Kidney epithelial cell (primary cell): ENCODE data around the gene GTF2E1. TPM values are rescaled to one million over a fixed set of nuclear protein-coding genes. Genes with fewer than 3 reads are reported as not detected.

Source experiments
- DNase-seq: peaks from one replicate; pipeline ENCODE4 v3.0.0-alpha.2; 2010; ENCODE audit warnings: low read depth
- H3K27me3 ChIP-seq: 2 replicates; pipeline ENCODE4 v1.6.0; 2011; ENCODE audit warnings: low read length; ENCODE audit not compliant: control insufficient read depth, insufficient read depth
- H3K36me3 ChIP-seq: 2 replicates; pipeline ENCODE4 v1.5.1; 2011; ENCODE audit warnings: low read length; ENCODE audit not compliant: control insufficient read depth, insufficient read depth
- H3K4me3 ChIP-seq: 2 replicates; pipeline ENCODE4 v1.5.1; 2011; ENCODE audit warnings: low read depth, mild to moderate bottlenecking, control low read depth, low read length
- total RNA-seq: library from RNA; depleted of rRNA; stranded (reverse); fragments of >200 nt; gene quantifications from 2 replicates; pipeline ENCODE4 v1.2.3, GENCODE V29; 2015
- TF ChIP-seq, protein P1 (sequence below): IDR thresholded peaks from 2 replicates; pipeline ENCODE4 v1.5.1; 2011; ENCODE audit warnings: mild to moderate bottlenecking, moderate library complexity, low read length, control low read depth, inconsistent platforms; ENCODE audit not compliant: insufficient read depth, poor library complexity, severe bottlenecking

GTF2E1 gene
- total RNA-seq, 1 donor from 2014 or later: 20.0 TPM

DNA sequence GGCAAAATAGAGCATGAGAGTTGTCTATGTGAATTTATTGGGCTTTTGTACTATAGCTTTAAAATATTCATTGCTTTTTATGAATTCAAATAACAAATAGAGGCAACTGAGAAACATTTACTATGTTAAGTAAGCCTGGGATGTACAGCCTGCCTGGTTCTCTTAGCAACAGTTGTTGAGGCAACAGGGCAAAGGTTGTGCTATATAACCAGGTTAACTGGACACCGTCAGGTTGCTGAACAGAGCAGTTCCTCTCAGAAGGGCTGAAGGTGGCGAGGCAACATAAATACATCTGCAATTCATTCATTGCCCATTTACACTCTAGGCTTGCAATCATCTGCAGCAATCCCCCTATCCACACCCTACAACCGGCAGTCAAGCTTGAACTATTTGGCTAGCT lies 78.2 kb downstream of the GTF2E1 start:
- TF ChIP-seq, protein P1, sequence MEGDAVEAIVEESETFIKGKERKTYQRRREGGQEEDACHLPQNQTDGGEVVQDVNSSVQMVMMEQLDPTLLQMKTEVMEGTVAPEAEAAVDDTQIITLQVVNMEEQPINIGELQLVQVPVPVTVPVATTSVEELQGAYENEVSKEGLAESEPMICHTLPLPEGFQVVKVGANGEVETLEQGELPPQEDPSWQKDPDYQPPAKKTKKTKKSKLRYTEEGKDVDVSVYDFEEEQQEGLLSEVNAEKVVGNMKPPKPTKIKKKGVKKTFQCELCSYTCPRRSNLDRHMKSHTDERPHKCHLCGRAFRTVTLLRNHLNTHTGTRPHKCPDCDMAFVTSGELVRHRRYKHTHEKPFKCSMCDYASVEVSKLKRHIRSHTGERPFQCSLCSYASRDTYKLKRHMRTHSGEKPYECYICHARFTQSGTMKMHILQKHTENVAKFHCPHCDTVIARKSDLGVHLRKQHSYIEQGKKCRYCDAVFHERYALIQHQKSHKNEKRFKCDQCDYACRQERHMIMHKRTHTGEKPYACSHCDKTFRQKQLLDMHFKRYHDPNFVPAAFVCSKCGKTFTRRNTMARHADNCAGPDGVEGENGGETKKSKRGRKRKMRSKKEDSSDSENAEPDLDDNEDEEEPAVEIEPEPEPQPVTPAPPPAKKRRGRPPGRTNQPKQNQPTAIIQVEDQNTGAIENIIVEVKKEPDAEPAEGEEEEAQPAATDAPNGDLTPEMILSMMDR: no peak
- Histone ChIP-seq H3K27me3 (no peaks in the 10 kb centered on the region), H3K4me3 (no peak overlapping the region), H3K36me3 (no peaks in the 10 kb centered on the region)
- no peak for DNase-seq

DNA sequence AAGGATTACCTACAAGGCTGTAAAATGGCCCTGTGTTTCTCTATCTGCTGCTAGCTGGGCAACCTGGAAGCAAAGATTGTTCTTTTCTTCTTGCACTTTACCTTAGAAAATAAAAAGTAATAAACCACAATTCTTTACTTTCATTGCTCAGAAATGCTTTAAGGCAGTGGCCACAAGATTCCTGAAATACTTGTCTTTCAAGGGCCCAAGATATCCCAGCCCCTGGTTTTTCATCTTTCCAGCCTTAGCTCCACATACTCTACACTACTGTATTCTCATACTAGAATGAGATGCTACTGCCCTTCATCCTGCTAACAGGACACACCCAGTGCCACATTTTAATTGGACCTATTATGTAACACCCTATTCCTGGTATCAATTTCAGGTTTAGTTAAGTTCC lies 78.9 kb downstream of the GTF2E1 start:
- H3K36me3 ChIP-seq: no peaks in the 10 kb centered on the region
- DNase-seq: no peak
- H3K4me3 ChIP-seq: no peak overlapping the region
- TF ChIP-seq, protein P1: no peak
- H3K27me3 ChIP-seq: no peaks in the 10 kb centered on the region

DNA sequence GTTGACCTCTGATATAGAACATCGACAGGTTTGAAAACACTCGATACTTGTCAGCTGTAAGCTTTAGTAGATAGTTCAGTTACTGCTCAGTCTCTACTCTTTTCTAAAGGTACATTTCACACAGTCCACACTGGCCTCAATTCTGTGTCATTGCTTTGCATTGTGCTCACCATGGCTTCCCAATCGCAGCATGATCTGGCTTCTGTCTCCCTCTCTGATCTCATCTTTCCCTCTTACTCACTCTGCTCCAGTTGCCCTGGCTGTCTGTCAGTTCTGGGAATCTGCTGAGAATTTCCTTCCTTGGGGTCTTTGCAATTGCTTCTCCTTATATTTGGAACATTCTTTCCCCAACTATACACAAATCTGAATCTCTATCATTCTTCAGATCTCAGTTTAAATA lies 80.6 kb downstream of the GTF2E1 start:
- Histone ChIP-seq H3K36me3 (no peaks in the 10 kb centered on the region), H3K4me3 (no peak overlapping the region), H3K27me3 (no peaks in the 10 kb centered on the region)
- TF ChIP-seq, protein P1: no peak
- no peak for DNase-seq

DNA sequence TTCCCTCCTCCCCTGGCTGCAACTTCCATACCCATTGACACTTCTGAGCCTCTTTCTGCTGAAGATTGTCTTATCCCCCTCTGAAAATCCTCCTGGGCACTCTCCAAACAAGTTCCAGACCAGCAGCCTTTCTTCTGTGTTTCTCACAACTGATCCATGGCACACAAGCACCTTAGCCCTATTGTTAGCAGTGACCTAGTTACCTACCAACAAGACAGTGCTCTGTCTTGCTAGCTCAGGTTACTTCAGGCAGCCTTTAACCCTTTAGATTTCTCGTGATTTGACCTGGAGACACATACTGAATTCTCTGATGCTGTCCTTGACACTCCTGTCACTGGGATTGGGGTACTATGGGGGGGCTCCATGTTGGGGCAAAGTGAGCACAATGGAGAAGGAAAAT lies 82.1 kb downstream of the GTF2E1 start:
- Histone ChIP-seq H3K4me3 (no peak overlapping the region), H3K27me3 (no peaks in the 10 kb centered on the region), H3K36me3 (no peaks in the 10 kb centered on the region)
- TF ChIP-seq, protein P1: no peak
- no peak for DNase-seq

DNA sequence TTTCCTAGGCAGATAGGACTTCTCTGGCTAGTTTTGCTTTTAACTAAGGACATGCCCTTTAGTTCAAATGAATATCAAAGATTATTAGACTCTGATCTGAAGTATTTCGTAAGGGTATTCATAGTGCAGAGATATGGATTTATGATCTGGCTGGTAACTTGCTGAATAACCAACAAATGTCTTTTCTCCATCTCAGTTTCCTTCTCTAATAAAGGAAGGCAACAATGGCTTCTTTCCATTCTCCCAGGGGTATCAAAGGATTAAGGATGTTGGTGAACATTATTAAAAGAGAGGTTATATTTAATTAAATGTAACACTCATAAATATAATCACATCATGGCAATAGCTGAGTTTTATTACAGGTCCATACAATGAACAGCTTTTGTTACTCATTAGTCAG lies 86.3 kb downstream of the GTF2E1 start:
- TF ChIP-seq, protein P1: no peak
- Histone ChIP-seq H3K4me3 (no peak overlapping the region), H3K27me3 (no peaks in the 10 kb centered on the region), H3K36me3 (no peaks in the 10 kb centered on the region)
- no peak for DNase-seq

DNA sequence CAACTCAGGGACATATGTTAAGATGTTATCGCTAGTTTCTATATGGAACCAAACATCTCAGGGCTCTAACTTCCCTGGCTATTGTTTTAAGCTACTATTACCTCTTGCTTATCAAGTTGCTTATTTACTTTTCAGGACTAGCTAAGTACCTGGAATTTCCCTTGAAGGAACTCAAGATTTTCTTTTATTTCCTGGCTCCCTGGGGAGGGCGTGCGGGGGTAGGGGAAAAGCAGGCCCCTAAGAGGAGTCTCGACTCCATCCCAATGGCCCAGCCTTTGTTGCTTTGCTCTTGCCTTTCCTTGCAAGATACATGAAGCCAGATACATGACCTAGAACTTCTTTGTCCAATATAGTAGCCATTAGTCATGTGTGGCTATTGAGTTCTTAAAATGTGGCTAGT lies 88.5 kb downstream of the GTF2E1 start:
- TF ChIP-seq, protein P1: no peak
- Histone ChIP-seq H3K4me3 (no peak overlapping the region), H3K36me3 (no peaks in the 10 kb centered on the region), H3K27me3 (no peaks in the 10 kb centered on the region)
- no peak for DNase-seq
